Upper lobe of right lung (tissue), 1 donor: ENCODE measurements around the gene GRID2IP. TPM values are rescaled to one million over a fixed set of nuclear protein-coding genes. Genes with fewer than 3 reads are reported as not detected.

ENCODE experiments used
- ATAC-seq: fragments of 200-7000 bp; cut with Tn5 transposase; one replicate; pipeline ENCODE4 v1.9.1; 2020; ENCODE audit warnings: mild to moderate bottlenecking, moderate library complexity
- DNase-seq: peaks from one replicate; pipeline ENCODE4 v3.0.0-alpha.2; 2020
- H3K27ac ChIP-seq: fragments of 200-600 bp; one replicate; pipeline ENCODE4 v1.8.0; 2022
- H3K27me3 ChIP-seq: fragments of 200-600 bp; one replicate; pipeline ENCODE4 v1.8.0; 2022; ENCODE audit warnings: mild to moderate bottlenecking
- H3K36me3 ChIP-seq: fragments of 200-600 bp; one replicate; pipeline ENCODE4 v1.8.0; 2022
- H3K4me1 ChIP-seq: fragments of 200-600 bp; one replicate; pipeline ENCODE4 v1.8.0; 2022
- H3K4me3 ChIP-seq: fragments of 200-600 bp; one replicate; pipeline ENCODE4 v1.8.0; 2022; ENCODE audit warnings: mild to moderate bottlenecking
- H3K9me3 ChIP-seq: fragments of 200-600 bp; one replicate; pipeline ENCODE4 v1.8.0; 2022
- CTCF ChIP-seq: fragments of 200-600 bp; IDR thresholded peaks from one replicate; pipeline ENCODE4 v1.8.0; 2022; ENCODE audit warnings: antibody characterized with exemption
- intact Hi-C: fragments of 100-400 bp; cut with DNase I; formaldehyde crosslinking; loops from one replicate; pipeline ENCODE4 v1.11.0; 2022
- total RNA-seq: library from RNA; stranded (reverse); fragmentation: NEBNext Ultra II Directional; extraction: Animal tissue kit (Norgen Biotek cat#: 25700); gene quantifications from one replicate; pipeline ENCODE4 v1.2.1, GENCODE V29; 2021
- donor health status: DM: no; HTN: yes; CAD: no; lungs with severe emphysema.

The GRID2IP gene
- total RNA-seq, 1 donor from 2014 or later: 0.46 TPM

GRCh38 chr7:6486438-6487183 is 64.7 kb downstream of the GRID2IP start:
- H3K27me3 ChIP-seq: no peaks in the 10 kb centered on the region
- intact Hi-C loops: no loop called here

GRCh38 chr7:6482743-6483119 is 68.5 kb downstream of the GRID2IP start:
- H3K27me3 ChIP-seq: no peaks in the 10 kb centered on the region
- intact Hi-C loops: no loop called here
- H3K4me3 ChIP-seq: peak overlapping the region; percentile 95
- ATAC-seq (no peak), DNase-seq (no peak)
- H3K9me3 ChIP-seq: no peaks in the 10 kb centered on the region
- peaks cover 37% of the 10 kb centered on the region for H3K4me1 ChIP-seq
- peaks cover 4% of the 10 kb centered on the region for H3K36me3 ChIP-seq
- TF ChIP-seq CTCF: no peak
- peak overlapping the region; percentile 89 for H3K27ac ChIP-seq

More at GRCh38 chr7:6486438-6487183, 64.7 kb downstream of the GRID2IP start:
- H3K27ac ChIP-seq: no peak overlapping the region
- no peak overlapping the region for H3K4me3 ChIP-seq
- H3K4me1 ChIP-seq: peaks cover 18% of the 10 kb centered on the region
- TF ChIP-seq CTCF: no peak
- ATAC-seq (no peak), DNase-seq (peak; percentile 34)
- no peaks in the 10 kb centered on the region for H3K36me3 ChIP-seq
- no peaks in the 10 kb centered on the region for H3K9me3 ChIP-seq

- no peak for ATAC-seq
- Histone ChIP-seq H3K4me1 (peaks cover 40% of the 10 kb centered on the region), H3K36me3 (peaks cover 4% of the 10 kb centered on the region), H3K9me3 (no peaks in the 10 kb centered on the region), H3K4me3 (peak overlapping the region; percentile 95), H3K27ac (no peak overlapping the region), H3K27me3 (no peaks in the 10 kb centered on the region)
- TF ChIP-seq CTCF: no peak
- intact Hi-C loops: no loop called here
- DNase-seq: no peak
Measured at GRCh38 chr7:6482307-6482706, 69.0 kb downstream of the GRID2IP start.

DNA sequence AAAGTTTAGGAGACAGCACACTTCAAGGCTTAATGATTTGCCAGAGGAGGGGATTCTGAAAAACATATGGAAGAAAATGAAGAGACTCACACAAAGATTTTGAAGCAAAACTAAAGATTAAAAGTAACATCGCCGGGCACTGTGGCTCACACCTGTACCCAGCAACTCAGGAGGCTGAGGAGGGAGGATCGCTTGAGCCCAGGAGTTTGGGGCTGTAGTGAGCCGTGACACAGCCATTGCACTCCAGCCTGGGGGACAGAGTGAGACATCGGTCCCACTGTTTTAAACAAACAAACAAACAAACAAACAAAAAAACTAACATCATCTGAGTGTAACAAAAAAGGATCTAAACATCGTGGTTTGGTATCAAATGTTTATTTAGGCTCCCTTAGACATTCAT is 69.8 kb downstream of the GRID2IP start:
- ATAC-seq (no peak), DNase-seq (no peak)
- Histone ChIP-seq H3K27ac (no peak overlapping the region), H3K4me1 (peaks cover 47% of the 10 kb centered on the region), H3K36me3 (peaks cover 4% of the 10 kb centered on the region), H3K9me3 (no peaks in the 10 kb centered on the region), H3K4me3 (no peak overlapping the region), H3K27me3 (no peaks in the 10 kb centered on the region)
- intact Hi-C loops: no loop called here
- no peak for TF ChIP-seq CTCF

DNA sequence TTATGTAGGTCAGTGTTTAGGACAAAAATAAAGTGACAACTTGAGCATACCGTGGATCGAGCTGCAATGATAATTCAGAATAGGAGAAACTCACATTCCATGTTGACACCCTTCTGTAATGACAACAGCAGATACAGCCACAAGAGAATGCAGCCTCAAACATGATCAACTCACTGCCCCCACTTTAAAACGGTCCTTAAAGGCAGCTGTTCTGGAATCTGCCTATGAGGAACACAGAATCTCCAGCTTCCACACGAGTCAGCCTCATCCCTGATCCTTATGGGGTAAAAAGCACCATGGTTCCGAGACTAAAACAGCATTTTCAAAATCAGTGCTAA is 71.0 kb downstream of the GRID2IP start:
- Histone ChIP-seq H3K4me1 (peaks cover 47% of the 10 kb centered on the region), H3K4me3 (no peak overlapping the region)

More for the DNA sequence above, 71.0 kb downstream of the GRID2IP start:
- Histone ChIP-seq H3K9me3 (no peaks in the 10 kb centered on the region), H3K27me3 (no peaks in the 10 kb centered on the region), H3K27ac (no peak overlapping the region), H3K36me3 (peaks cover 4% of the 10 kb centered on the region)
- no peak for ATAC-seq
- intact Hi-C loops: no loop called here
- no peak for TF ChIP-seq CTCF
- no peak for DNase-seq
